Neural crest cell (in vitro differentiated cells): ENCODE measurements around the gene CNTNAP2. TPM values are rescaled to one million over a fixed set of nuclear protein-coding genes. Genes with fewer than 3 reads are reported as not detected.

Experiments used
- DNase-seq: peaks from one replicate; pipeline ENCODE4 v3.0.0; 2021; ENCODE audit warnings: low read depth, mixed read lengths, low spot score
- H3K27ac Mint-ChIP-seq: one replicate; pipeline ENCODE4 v1.8.0; 2021; ENCODE audit warnings: mild to moderate bottlenecking, mixed read lengths; ENCODE audit not compliant: unreplicated experiment
- H3K27me3 Mint-ChIP-seq: 2 replicates; pipeline ENCODE4 v1.8.0; 2021; ENCODE audit warnings: low read depth, mild to moderate bottlenecking, mixed read lengths
- H3K36me3 Mint-ChIP-seq: 2 replicates; pipeline ENCODE4 v1.8.0; 2021; ENCODE audit warnings: low read depth, mild to moderate bottlenecking, mixed read lengths
- H3K4me1 Mint-ChIP-seq: 2 replicates; pipeline ENCODE4 v1.8.0; 2021; ENCODE audit warnings: mixed read lengths
- H3K4me3 Mint-ChIP-seq: one replicate; pipeline ENCODE4 v1.8.0; 2021; ENCODE audit warnings: mild to moderate bottlenecking, mixed read lengths
- H3K9me3 Mint-ChIP-seq: 2 replicates; pipeline ENCODE4 v1.8.0; 2021; ENCODE audit warnings: mixed read lengths
- total RNA-seq: library from RNA; stranded (reverse); gene quantifications from 2 replicates; pipeline ENCODE4 v1.2.1, GENCODE V29; 2021
- TF ChIP-seq, protein P1 (sequence below): fragments of 200-600 bp; sonication (generic); conservative IDR thresholded peaks from 2 replicates; pipeline ENCODE4 v1.5.0; 2021; ENCODE audit warnings: antibody characterized with exemption, mild to moderate bottlenecking

Gene CNTNAP2
- total RNA-seq, 1 donor from 2014 or later, result 12.9 TPM

DNA sequence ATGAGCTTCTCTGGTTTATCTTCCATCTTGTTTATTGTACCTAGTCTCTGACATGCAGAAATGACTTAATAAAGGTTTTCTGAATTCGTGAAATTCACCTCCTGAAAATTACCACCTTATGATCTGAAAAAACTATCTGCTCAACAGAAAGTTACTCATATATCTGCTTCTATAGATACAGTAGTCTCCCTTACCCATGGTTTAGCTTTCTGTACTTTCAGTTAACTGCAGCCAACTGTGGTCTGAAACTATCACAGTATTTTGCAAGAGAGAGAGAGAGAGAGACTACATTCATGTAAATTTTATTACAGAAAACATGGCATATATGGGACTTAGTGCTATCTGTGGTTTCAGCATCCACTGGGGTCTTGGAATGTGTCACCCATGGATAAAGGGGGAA, 1564.9 kb downstream of the CNTNAP2 start:
- H3K4me3 Mint-ChIP-seq, result no peak overlapping the region
- H3K27ac Mint-ChIP-seq, result no peak overlapping the region
- peaks cover 4% of the 10 kb centered on the region for H3K9me3 Mint-ChIP-seq
- H3K36me3 Mint-ChIP-seq, result no peaks in the 10 kb centered on the region
- no peaks in the 10 kb centered on the region for H3K4me1 Mint-ChIP-seq
- TF ChIP-seq, protein P1, sequence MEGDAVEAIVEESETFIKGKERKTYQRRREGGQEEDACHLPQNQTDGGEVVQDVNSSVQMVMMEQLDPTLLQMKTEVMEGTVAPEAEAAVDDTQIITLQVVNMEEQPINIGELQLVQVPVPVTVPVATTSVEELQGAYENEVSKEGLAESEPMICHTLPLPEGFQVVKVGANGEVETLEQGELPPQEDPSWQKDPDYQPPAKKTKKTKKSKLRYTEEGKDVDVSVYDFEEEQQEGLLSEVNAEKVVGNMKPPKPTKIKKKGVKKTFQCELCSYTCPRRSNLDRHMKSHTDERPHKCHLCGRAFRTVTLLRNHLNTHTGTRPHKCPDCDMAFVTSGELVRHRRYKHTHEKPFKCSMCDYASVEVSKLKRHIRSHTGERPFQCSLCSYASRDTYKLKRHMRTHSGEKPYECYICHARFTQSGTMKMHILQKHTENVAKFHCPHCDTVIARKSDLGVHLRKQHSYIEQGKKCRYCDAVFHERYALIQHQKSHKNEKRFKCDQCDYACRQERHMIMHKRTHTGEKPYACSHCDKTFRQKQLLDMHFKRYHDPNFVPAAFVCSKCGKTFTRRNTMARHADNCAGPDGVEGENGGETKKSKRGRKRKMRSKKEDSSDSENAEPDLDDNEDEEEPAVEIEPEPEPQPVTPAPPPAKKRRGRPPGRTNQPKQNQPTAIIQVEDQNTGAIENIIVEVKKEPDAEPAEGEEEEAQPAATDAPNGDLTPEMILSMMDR, result no peak
- H3K27me3 Mint-ChIP-seq, result no peaks in the 10 kb centered on the region
- DNase-seq, result no peak

DNA sequence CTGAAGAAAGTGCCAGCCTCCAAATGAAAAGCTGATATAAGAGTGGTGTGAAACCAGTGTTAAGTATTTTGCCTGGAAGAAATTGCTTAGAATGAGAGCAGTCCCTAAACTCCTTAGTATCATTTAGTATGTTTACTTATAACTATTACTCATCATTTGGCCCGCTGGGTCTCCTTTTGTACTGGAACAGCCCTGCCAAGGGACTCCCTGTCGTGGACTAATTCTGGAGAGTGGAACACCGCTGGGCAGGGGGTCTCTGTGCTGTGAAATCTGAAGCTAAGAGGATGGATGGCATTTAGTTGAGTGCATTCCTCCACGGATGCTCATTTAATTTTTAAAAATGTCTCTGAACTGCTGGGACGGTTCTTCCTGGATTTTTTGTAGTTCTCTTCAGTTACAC, 1584.1 kb downstream of the CNTNAP2 start:
- Mint-ChIP-seq H3K4me3 (no peak overlapping the region), H3K9me3 (peaks cover 1% of the 10 kb centered on the region), H3K4me1 (no peaks in the 10 kb centered on the region), H3K27me3 (no peaks in the 10 kb centered on the region), H3K36me3 (peaks cover 7% of the 10 kb centered on the region), H3K27ac (no peak overlapping the region)
- TF ChIP-seq, protein P1, result no peak
- no peak for DNase-seq

DNA sequence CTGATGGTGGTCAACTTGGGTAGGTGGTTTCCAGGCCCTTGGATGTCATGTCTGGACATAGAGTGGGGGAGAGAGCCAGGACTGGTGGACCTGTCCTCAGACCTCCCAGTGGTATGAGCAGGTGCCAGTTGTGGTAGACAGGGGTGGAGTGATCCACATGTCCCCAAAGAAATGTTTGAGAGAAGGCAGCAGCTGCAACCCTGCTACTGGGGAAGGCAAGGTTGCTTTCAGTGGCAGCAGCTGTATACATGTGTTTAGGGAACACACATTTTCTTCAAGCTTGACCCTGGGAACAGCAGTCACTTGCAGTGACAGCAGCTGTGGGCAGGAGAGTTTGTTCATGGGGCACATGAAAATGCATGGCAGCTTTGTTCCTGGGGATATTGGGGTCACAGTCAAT, 1591.3 kb downstream of the CNTNAP2 start:
- Mint-ChIP-seq H3K9me3 (peaks cover 10% of the 10 kb centered on the region), H3K4me1 (peaks cover 11% of the 10 kb centered on the region), H3K27ac (peak overlapping the region; percentile 24), H3K36me3 (peaks cover 13% of the 10 kb centered on the region), H3K27me3 (no peaks in the 10 kb centered on the region), H3K4me3 (no peak overlapping the region)
- TF ChIP-seq, protein P1, result no peak
- DNase-seq, result no peak

DNA sequence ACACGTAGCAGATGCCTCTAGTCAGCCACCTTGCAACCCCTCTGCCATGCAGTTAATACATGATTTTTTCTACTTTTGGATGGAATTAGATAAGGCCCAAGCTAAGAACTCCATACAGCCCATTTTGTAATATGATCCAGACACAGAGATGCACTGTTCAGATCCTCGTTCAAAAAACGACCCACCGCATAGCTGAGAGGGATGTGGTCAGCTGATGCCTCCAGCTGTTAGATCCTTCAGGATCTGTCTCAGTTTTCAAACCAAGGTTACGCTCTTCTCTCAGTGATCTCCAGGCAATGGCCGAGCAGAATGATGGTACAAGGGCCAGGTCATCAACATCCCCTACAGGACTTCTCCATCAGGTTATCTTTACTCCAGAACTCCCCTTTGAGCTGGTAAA, 1592.3 kb downstream of the CNTNAP2 start:
- Mint-ChIP-seq H3K9me3 (peaks cover 15% of the 10 kb centered on the region), H3K4me1 (peaks cover 11% of the 10 kb centered on the region), H3K27me3 (no peaks in the 10 kb centered on the region), H3K4me3 (no peak overlapping the region), H3K27ac (no peak overlapping the region), H3K36me3 (peaks cover 12% of the 10 kb centered on the region)
- no peak for DNase-seq
- TF ChIP-seq, protein P1, result no peak

DNA sequence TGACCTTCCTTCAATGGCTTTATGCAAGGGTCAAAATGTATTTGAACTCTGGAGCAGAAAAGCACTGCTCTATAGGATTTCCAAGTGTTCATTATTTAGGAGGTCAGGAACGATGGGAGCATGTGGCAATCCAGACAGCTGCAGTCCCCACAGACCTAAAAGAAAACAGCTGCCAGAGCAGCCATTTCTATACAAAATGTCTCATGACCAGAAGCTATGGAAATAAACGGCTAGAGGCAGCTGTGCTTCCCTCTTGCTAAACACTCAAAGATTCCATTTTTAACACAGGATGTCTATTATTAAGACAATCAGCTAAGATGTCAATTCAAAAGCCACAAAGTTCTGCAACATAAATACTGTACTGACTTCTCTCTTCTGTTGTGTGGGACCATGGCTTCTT, 1594.8 kb downstream of the CNTNAP2 start:
- peak overlapping the region; percentile 47 for H3K27ac Mint-ChIP-seq

More for the DNA sequence above, 1594.8 kb downstream of the CNTNAP2 start:
- TF ChIP-seq, protein P1, result no peak
- DNase-seq, result no peak
- Mint-ChIP-seq H3K4me1 (peaks cover 17% of the 10 kb centered on the region), H3K36me3 (peaks cover 6% of the 10 kb centered on the region), H3K27me3 (no peaks in the 10 kb centered on the region), H3K9me3 (peaks cover 12% of the 10 kb centered on the region), H3K4me3 (no peak overlapping the region)
